ENCODE measurements around the gene ENAH.

The ENAH gene

GRCh38 chr1:225572422-225572821 is 80.5 kb downstream of the ENAH start:
- no peak for DNase-seq (ENCODE audit: low read depth in 2 of 3, low spot score in 1 of 3)

- no peak for DNase-seq (ENCODE audit: low read depth in 2 of 3, low spot score in 1 of 3)
These were observed 85.1 kb downstream of the ENAH start for GRCh38 chr1:225567789-225568188.

GRCh38 chr1:225565847-225566246 is 87.1 kb downstream of the ENAH start:
- DNase-seq (ENCODE audit: low read depth in 2 of 3, low spot score in 1 of 3) = no peak

- DNase-seq (ENCODE audit: low read depth in 2 of 3, low spot score in 1 of 3) = no peak
These were observed 91.2 kb downstream of the ENAH start for GRCh38 chr1:225561675-225562074.

GRCh38 chr1:225559902-225560301 is 93.0 kb downstream of the ENAH start:
- no peak for DNase-seq (ENCODE audit: low read depth in 2 of 3, low spot score in 1 of 3)

GRCh38 chr1:225559326-225559725 is 93.6 kb downstream of the ENAH start:
- no peak for DNase-seq (ENCODE audit: low read depth in 2 of 3, low spot score in 1 of 3)

- no peak for DNase-seq (ENCODE audit: low read depth in 2 of 3, low spot score in 1 of 3)
These were observed 96.2 kb downstream of the ENAH start for GRCh38 chr1:225556694-225557093.

GRCh38 chr1:225555821-225556220 is 97.1 kb downstream of the ENAH start:
- DNase-seq (ENCODE audit: low read depth in 2 of 3, low spot score in 1 of 3) = no peak

- peak in 1 of 3 donors; percentile 9 for DNase-seq (ENCODE audit: low read depth in 2 of 3, low spot score in 1 of 3)
These were observed 98.6 kb downstream of the ENAH start for GRCh38 chr1:225554216-225554812.

- DNase-seq (ENCODE audit: low read depth in 2 of 3, low spot score in 1 of 3) = no peak
These were observed 103.1 kb downstream of the ENAH start for GRCh38 chr1:225549821-225550220.

GRCh38 chr1:225548140-225548857 is 104.6 kb downstream of the ENAH start:
- DNase-seq (ENCODE audit: low read depth in 2 of 3, low spot score in 1 of 3) = no peak

- no peak for DNase-seq (ENCODE audit: low read depth in 2 of 3, low spot score in 1 of 3)
These were observed 107.3 kb downstream of the ENAH start for GRCh38 chr1:225545649-225546048.

GRCh38 chr1:225544924-225545323 is 108.0 kb downstream of the ENAH start:
- no peak for DNase-seq (ENCODE audit: low read depth in 2 of 3, low spot score in 1 of 3)

GRCh38 chr1:225544263-225544662 is 108.7 kb downstream of the ENAH start:
- DNase-seq (ENCODE audit: low read depth in 2 of 3, low spot score in 1 of 3) = no peak

- no peak for DNase-seq (ENCODE audit: low read depth in 2 of 3, low spot score in 1 of 3)
These were observed 109.6 kb downstream of the ENAH start for GRCh38 chr1:225543350-225543749.

GRCh38 chr1:225541383-225541782 is 111.5 kb downstream of the ENAH start:
- DNase-seq (ENCODE audit: low read depth in 2 of 3, low spot score in 1 of 3) = no peak

GRCh38 chr1:225539575-225539974 is 113.3 kb downstream of the ENAH start:
- DNase-seq (ENCODE audit: low read depth in 2 of 3, low spot score in 1 of 3) = no peak

GRCh38 chr1:225539069-225539468 is 113.9 kb downstream of the ENAH start:
- no peak for DNase-seq (ENCODE audit: low read depth in 2 of 3, low spot score in 1 of 3)

- DNase-seq (ENCODE audit: low read depth in 2 of 3, low spot score in 1 of 3) = no peak
These were observed 115.2 kb downstream of the ENAH start for GRCh38 chr1:225537554-225538251.

- DNase-seq (ENCODE audit: low read depth in 2 of 3, low spot score in 1 of 3) = no peak
These were observed 117.6 kb downstream of the ENAH start for GRCh38 chr1:225535280-225535679.

- DNase-seq (ENCODE audit: low read depth in 2 of 3, low spot score in 1 of 3) = no peak
These were observed 118.2 kb downstream of the ENAH start for GRCh38 chr1:225534772-225535171.

- DNase-seq (ENCODE audit: low read depth in 2 of 3, low spot score in 1 of 3) = no peak
These were observed 118.8 kb downstream of the ENAH start for GRCh38 chr1:225534135-225534534.

Data from stimulated activated CD4-positive, alpha-beta T cell treated with anti-CD3 and anti-CD28 coated beads, Interleukin-12 subunit alpha, Interleukin-12 subunit beta, amount 100 ng/mL, for 48 hours (primary cell).